Stimulated activated CD8-positive, alpha-beta memory T cell treated with anti-CD3 and anti-CD28 coated beads, Interleukin-7, amount 100 ng/mL, for 1 hour (primary cell): Measurements from ENCODE around the gene ARHGEF2.
"Not testable (repeated sequence)": the region's sequence is repeated elsewhere in the genome, so short reads cannot be mapped to it uniquely, and the experiment has no call there.

Experiments used
- DNase-seq, 2 donors: peaks; one replicate each; pipeline ENCODE4 v3.0.0-alpha.2; 2020; ENCODE audit warnings: low read depth in 2 of 2

ARHGEF2 gene

DNA sequence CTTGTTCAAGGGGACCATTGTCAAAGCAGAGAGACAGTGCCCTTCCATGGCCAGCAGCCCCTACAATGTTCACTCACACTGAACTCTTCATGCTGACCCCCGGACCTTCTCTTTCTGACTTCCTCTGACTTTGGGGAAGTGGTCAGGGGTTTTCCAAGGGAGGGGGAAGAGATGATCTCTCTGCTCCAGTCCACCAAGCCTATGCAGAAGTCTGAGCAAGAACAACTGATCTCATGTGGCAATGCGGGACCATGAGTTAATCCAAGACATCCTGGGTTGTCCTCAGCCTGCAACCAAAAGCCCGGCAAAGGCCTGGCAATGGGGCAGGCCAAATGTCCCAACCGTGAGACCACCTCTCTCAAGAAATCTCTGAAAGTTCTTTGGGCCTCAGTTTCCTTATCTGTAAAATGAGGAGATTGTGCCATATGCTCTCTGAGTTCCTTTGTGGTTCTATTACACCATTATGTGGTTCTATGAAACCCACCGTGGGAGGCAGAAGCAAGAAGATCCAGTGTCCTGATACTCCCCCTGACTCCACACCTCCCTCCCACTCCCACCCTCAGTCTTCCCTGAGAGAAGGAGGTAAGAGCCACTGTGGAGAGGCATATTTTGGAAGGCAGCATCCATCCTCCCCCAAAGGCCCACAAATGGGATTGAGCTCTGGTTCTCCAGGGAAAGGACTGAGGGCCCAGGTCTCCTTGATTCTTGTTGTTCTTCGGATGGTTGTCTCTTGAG, 11.8 kb upstream of the ARHGEF2 start:
- DNase-seq = no peak

DNA sequence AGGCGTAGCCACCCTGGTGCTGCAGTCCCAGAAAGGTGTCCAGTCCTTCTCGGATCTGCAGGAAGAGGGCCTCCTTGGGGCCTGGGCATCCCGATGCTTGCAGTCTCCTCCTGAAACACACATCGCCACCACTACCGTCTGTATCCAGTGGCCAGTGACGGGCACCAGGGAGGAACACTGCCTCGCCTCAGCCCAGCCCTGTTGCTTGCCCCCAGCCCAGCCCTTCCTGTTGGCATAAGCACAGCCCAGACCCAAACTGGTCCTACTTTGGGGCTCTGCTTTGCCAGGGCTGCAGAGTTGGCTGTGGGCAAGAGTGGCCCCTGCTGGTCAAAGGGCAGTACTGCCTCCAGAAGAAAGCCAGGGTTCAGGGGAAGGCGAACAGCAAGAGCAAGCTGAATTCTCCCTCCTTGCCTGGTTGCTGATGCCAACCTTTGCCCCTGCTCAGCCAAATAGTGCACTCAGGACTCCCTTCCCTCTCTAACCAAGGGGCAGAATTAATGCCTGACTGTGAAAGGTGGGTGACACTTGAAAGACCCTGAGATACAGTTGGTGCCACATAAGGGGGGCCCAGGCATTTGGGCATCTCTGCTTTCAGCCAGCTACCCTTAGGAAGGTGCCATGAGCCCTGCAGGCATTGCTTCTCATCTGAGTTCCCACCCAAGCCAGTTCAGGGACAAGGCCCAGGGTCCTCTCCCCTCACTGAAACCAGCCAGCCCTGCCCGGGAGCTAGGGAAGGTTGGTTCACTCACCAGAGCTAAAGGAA, 11.1 kb upstream of the ARHGEF2 start:
- DNase-seq = peak; percentile 59 to 60

DNA sequence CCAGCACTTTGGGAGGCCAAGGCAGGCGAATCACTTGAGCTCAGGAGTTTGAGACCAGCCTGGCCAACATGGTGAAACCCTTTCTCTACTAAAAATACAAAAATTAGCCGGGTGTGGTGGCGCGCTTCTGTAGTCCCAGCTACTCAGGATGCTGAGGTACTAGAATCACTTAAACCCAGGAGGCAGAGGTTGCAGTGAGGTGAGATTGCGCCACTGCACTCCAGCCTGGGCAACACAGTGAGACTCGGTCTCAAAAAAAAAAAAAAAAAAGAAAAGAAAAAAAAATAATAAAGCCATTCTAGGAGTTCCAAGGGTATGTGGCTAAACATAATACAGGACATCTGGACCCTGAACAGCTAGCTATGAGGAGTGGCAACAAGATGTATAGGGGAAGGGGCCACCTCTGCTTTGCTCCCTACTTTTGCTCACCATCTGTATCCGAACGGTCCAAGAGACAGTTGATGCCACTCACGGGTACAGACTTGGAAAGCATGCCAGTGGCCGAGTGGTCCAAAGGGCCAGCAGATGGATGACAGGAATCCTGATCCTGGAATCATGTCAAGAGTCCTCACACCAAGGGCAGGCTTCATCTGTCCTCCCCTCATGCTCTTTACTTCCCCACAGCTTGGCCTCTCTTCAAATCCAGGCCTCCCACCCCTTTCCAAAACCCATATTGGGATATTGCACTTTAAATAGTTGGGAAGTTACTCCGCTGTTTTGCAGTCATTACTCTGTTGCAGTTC, 6.7 kb upstream of the ARHGEF2 start:
- DNase-seq = not testable (repeated sequence)

DNA sequence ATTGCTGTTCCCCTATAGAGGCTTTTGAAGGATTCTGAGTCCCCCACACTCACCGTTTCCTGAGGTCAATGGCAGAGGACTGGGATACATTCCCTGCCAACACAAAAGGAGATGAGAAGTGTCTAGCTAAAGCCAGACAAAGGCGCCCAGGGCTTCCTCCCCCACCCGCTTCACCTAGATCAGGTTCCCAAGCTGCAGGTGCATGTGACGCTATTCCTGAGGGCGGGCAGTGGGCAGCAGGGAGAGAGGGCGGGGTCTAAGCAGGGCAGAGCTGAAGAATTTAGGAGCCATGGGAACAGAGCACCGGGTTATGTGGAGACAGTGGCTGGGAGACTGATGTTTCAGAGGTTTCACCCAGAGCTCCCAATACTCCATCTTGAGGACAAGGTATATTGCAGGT, 6.0 kb upstream of the ARHGEF2 start:
- DNase-seq = no peak

DNA sequence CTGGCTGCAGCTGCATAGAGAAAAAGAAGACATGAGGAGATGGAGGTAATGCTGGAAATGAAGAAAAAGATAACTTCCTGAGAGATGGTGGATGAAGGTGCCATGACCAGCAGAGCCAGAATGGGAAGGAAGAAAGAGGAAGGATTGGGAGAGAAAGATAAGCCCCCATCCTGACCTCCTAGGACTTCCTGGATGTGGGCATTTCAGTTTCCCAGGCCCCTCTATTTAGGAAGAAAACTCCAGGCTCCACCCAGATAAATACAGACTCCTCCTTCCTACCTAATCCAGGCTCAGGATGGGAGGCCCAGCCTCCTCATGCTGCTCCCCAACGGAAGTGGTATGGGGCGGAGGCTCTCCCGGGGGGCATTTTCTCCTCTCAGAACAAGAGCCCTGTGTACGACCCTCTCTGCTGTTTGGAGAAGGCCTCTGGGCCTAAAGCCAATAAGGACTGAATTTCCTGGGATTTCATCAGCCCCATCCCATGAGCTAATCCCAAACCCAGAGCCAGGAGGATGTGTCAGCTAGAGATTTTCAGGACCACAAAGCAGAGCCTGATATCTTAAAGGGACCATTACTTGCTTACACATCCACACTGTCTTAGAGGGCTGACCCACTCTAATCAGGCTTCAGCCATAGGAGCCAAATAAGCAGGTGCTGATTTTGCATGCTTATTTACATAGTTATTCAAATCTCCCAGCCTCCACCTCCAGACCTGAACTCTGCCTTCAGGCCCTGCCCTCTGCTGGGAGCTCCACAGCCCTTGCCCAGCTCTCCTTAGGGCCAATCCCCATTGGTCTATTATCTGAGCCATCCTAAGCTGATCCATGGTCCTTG, 5.1 kb upstream of the ARHGEF2 start:
- DNase-seq = no peak

- DNase-seq = no peak
These were observed 3.8 kb upstream of the ARHGEF2 start for GRCh38 chr1:155982106-155982505.

GRCh38 chr1:155981266-155982088, 3.1 kb upstream of the ARHGEF2 start:
- DNase-seq = no peak

DNA sequence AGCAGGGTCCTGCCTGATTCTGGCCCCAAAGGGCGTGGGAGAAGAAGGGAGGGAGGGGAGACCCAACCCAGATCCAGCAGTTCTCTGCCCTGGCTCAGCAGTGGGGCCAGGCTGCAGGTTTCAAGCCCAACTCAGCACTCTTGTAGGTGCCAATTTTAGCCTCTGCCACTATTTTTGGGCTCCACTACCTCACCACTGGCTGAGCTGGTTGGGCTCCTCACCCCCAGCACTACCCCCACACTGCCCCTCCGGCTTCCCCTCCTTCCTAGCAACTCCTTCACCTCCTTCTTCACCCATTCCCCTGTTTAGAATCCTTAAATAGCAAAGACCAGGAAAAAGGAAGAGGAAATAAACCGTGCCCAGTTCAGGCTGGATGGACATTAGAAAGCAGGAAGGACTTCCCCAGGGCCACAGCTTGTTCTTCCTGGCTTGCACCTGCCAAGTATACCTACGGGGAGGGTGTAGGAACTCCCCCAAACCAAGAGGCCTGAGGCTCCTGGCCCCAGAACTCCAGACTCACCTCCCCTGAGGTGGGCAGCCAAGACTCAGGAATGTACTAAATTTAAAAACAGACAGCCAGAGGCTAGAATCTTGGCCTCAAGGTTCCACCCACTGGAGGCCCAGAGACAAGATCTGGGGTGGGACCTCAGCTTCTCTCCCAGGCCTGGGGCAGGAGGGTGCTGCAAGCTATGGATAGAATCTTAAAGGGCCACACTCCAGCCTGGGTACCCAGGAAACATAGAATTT, 1.4 kb upstream of the ARHGEF2 start:
- DNase-seq = no peak

GRCh38 chr1:155978973-155979429, 654 bp upstream of the ARHGEF2 start:
- no peak for DNase-seq

GRCh38 chr1:155977690-155978324, 540 bp downstream of the ARHGEF2 start:
- DNase-seq = peak in 1 of 2 donors; percentile 31

GRCh38 chr1:155976913-155977689, 1.2 kb downstream of the ARHGEF2 start:
- DNase-seq = no peak

- peak; percentile 54 to 56 for DNase-seq
These were observed 2.1 kb downstream of the ARHGEF2 start for GRCh38 chr1:155976062-155976912.

GRCh38 chr1:155975375-155976061, 2.8 kb downstream of the ARHGEF2 start:
- no peak for DNase-seq

DNA sequence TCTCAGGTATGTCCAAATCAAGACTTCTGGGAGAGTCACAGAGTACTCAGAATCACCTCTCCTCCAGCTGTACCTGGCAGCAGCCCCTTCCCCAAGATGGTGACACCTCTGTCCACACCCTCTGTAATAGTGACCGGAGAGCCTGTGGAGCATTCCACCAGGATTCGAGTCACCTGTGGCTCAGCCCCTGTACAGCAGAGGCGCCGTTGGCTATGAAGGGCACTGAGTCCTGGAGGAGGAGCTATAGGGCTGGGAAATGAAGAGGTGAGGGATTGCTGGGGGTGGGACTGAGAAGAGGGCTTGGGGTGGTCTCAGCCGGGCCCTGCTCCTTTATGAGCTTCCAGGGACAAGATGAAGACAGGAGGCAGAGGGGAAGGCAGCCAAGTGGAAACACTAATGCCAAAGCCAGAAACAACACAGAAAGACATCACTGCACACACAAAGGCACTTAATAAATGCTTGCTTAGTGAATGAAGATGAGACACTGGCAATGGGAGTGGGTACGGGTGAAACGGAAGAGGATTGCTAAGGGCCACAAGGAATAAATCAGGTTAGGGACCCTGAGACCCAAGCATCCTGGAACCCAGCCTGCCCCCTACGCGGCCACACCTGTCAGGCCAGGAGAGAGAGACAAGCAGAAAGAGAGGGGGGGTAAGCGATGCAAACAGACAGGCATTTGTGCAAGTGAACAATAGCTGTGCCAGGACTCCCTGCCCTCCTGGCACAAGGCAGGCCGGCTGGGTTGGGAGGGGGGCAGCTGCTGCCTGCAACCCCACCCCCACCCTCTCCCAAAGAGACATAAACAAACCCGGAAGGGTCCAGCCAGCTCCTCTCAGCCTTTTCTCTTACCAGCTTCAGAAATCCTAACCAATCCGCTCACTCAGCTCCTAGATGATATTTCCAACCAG, 3.9 kb downstream of the ARHGEF2 start:
- DNase-seq = no peak

DNA sequence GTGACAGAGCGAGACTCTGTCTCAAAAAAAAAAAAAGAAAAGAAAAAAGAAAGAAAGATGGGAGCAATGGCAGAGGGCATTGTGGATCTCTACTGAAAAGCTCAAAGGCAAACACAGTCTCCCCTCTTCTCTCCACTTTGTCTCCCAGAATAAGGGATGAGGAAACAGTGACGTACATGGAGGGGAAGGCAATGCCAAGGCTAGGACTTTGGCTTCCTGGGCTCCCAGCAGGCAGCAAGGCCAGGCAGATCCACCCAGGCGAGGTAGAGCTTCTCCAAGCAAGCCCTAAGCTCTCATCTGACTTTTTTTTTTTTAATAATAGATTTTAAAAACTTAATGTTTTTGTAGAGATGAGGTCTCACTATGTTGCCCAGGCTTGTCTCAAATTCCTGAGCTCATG, 4.6 kb downstream of the ARHGEF2 start:
- DNase-seq = no peak
